GM21737 (cell line): ENCODE data around the gene SPTA1.
"Not testable (repeated sequence)": the region's sequence is repeated elsewhere in the genome, so short reads cannot be mapped to it uniquely, and the experiment has no call there.

ENCODE experiments used
- ATAC-seq: cut with Tn5 transposase; IDR thresholded peaks from one replicate; pipeline ENCODE4 v1.9.1; 2021; ENCODE audit warnings: mild to moderate bottlenecking, moderate library complexity; ENCODE audit not compliant: unreplicated experiment

SPTA1 gene

DNA sequence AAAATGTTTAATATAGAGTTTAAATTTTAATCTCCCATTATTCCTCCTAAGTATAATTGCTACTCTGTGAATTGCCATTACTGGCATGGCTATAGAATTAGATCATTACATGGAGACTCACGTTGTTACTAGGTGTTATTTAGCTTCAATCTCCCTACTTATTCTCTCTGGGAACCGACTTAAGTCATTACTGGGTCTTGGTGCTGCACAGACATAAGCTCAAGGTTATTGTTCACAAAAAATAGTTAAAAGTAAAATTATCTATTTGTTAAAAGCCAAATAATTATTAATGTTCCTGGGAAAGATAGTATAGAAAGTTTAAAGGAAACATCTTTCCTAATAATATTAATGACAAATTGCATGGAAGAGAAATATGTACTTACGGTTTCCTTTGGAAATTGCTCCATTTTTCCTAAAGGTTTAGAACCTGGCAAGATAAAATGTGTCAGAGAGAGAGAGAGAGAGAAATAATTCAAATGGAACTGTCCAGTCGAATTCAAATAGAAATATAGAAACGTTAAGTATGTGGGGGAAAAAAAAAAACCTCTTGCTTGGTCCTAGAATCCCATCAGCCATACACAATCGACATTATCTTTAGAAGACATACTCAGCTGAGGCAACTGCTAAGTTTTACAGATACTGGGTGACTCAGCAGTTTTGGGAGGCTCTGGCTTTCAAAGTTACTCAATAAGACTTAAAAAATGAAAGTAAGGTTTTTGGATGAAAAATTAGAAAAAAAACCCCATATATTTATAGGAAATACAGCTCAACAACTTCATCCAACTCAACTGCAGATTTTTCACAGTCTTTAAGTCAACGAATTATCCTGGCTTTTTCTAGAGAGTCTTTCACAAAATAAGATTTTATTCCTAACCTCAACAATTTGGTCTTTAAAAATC is at the start of gene SPTA1:
Gene SPTA1, minus strand, starts transcription at position 605 of the 899 bp plus-strand sequence. Its CDS starts 198 bp downstream, at position 407.
- ATAC-seq: no peak

GRCh38 chr1:158735848-158736247 is 49.3 kb upstream of the SPTA1 start:
- ATAC-seq: no peak

DNA sequence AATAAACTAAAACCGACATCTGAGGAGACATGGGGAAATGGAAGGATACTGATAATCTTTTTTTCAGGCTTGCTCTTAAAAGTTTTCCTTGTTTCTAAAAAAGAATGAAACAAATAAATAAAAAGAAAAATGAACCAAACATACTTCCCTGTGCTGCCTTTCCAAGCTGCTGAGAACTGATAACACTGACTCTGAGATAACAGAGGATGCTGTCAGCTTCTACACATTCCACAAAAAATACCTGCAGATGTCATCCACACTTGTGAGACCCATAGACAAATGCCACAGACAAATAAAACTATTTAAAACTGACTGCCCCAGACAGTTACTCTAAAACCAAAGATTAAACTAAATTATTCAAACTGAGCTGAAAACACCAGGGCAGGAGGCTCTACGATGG is 46.0 kb upstream of the SPTA1 start:
- ATAC-seq: no peak

GRCh38 chr1:158731707-158732106 is 45.2 kb upstream of the SPTA1 start:
- no peak for ATAC-seq

- ATAC-seq: no peak
These were observed 43.9 kb upstream of the SPTA1 start for GRCh38 chr1:158730453-158730852.

GRCh38 chr1:158728510-158729225 is 42.2 kb upstream of the SPTA1 start:
- no peak for ATAC-seq

GRCh38 chr1:158724442-158724841 is 37.9 kb upstream of the SPTA1 start:
- no peak for ATAC-seq

DNA sequence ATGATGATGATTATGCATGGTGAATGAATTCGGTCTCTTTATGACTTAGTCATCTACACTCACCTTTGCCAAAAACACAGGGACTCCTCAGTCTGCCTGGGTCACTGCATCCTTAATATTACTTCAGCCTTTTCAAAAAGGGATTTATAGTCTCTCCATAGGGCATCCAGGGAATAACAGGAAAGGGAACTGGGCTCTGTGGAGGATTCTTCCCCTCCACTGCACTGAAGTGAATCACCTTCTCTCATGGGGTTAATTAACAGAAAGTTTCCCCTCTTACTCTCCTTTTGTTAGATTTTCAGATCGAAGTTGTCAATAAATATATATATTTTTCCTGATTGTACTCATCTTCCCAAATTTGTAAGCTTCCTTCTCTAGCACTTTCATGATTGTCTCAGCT is 34.1 kb upstream of the SPTA1 start, which contains the start of gene OR6K3:
Gene OR6K3, minus strand, starts transcription at position 101 of the 400 bp plus-strand sequence. CDS start 2,605 bp downstream, outside the sequence.
- no peak for ATAC-seq

- ATAC-seq: no peak
These were observed 33.1 kb upstream of the SPTA1 start for GRCh38 chr1:158719664-158720063.

DNA sequence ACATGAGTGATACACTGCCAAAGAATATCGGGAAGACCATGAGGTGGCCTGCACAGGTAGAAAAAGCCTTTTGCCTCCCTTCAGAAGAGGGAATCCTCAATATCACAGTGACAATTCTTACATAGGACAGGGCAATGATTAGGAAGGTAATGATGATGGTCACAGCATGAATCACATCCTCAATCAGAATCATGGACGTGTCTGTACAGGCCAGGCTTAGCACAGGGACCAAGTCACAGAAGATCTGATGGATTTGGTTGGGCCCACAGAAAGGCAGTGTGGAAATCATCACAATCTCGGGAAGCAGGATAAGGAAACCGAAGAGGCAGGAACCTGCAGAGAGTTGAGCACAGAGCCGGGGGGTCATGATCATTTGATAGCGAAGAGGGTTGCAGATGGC is 30.8 kb upstream of the SPTA1 start:
- ATAC-seq: no peak

- no peak for ATAC-seq
These were observed 29.8 kb upstream of the SPTA1 start for GRCh38 chr1:158716335-158716734.

DNA sequence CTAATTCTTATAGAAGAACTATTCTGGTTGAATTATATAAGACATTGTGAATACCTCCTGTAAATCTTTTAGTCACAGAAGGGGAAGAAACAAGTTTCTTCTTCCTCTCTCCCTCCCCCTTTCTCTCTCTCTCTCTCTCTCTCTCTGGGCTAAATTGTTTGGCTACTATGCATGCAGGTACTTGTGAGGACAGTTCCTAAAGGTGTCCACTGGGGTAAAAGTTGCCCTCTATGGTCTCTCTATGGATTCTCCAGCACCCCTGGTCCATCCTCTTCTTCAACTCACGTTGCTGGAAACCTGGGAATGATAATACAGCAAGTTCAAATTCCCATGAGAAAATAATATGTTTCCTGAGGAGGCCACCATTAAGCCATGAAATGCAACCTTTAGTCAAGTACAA is 28.2 kb upstream of the SPTA1 start:
- ATAC-seq: no peak

DNA sequence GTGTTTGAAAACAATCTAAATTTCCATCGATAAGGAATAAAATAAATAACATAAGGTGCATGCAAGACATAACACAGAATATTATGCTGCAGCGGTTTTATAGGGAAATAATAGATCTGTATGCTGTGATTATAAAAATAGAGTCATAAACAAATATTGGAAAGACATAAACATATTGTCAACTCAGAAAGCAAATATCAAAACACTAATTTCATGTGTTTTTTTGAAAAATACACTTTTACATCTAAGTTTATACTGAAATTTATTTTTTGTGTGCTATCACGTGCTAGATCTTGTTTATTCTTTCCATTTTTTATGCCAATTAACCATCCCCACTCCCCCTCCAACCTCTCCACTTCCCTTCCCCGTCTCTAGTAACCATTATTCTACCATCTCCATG is 24.6 kb upstream of the SPTA1 start:
- no peak for ATAC-seq

DNA sequence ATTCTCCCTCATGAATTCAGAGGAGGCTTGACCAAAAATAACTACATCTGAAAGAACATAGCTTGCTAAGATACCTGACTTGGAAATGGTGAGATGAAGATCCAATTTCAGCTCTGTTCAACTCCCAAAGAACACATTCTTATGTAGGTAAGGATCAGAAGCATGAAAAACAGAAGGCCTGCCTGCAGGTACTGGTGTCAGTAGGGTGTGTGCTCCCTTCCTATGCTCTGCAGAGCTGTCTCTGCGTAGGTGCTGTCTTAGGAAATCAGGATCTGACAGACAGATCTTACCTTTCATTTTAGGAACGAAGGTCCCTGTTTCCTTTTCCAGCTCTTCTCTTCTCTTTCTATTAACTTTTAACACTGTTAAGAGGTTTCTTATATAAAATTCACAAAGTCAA is 19.6 kb upstream of the SPTA1 start:
- ATAC-seq: no peak

DNA sequence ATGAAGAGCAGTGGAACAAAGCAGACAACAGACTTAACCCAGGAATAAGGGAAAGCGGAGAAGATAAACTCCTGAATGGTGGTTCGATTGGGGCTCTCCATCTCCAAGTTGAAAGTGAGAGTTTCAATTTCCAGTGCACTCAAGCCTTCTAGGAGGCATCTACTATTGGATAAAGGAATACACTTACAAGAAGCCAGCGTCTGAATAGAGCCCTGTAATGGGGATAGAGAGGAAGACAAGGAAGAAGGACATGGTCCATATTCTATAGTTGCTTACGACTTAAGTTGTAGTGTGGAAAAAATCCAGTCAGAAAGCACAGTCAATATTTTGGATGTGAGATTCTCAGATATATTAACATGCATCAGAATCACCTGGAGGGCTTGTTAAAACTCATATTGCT is 14.0 kb upstream of the SPTA1 start, which contains the start of gene OR6K2:
Gene OR6K2, minus strand, starts transcription at position 101 of the 400 bp plus-strand sequence. Its CDS starts 0 bp downstream, at position 101.
- no peak for ATAC-seq

GRCh38 chr1:158694596-158694995 is 8.1 kb upstream of the SPTA1 start:
- ATAC-seq: no peak

GRCh38 chr1:158692356-158692755 is 5.8 kb upstream of the SPTA1 start:
- no peak for ATAC-seq

DNA sequence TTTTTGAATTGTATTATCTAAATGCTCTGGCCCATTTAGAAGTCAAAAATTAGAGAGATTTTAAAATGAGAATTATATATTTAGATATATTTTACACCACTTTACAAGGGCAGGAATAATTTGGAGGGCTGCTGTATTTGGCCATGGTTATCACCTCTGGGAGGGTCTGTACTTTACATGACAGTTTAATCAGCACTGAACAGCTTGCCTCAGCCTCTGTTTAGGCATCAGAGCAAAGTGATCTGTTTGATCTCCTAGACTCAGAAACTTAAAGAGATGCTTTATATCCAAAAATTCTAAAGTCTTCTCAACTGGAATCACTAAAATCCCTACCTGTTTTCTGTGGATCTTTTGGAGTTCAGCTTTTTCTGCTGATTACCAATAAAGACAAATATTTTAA is 5.4 kb upstream of the SPTA1 start:
- ATAC-seq: no peak

DNA sequence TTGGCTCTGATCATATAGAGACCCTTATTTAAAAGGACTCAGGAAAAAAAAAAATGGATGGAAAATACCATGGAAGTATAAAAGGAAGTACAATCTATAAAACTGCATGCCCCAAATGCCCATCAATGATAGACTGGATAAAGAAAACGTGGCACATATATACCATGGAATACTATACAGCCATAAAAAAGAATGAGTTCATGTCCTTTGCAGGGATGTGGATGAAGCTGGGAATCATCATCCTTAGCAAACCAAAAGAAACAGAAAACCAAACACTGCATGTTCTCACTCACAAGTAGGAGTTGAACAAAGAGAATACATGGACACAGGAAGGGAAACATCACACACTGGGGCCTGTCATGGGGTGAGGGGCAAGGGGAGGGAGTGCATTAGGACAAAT is 4.6 kb upstream of the SPTA1 start:
- ATAC-seq: not testable (repeated sequence)

DNA sequence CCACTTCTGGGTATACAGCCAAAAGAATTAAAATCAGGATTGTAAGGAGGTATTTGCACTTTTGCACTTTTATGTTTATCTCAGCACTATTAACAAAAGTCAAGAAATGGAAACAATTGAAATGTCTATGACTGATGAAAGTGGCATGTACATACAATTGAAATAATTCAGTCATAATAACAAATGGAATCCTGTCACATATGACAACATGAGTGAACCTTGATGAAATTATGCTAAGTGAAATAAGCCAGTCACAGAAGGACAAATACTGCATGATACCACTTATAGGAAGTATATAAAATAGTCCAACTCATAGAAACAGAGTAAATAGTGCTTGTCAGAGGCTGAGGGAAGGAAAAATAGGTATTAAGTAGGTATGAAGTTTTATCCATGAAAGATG is 3.4 kb upstream of the SPTA1 start:
- ATAC-seq: no peak

GRCh38 chr1:158689110-158689509 is 2.6 kb upstream of the SPTA1 start:
- ATAC-seq: no peak

- ATAC-seq: not testable (repeated sequence)
These were observed 1.8 kb upstream of the SPTA1 start for GRCh38 chr1:158688343-158688742.
